HG03439 (cell line): ENCODE data around the gene EOLA1.
A peak's percentile ranks its signal among the peaks of the same experiment; 100 is the strongest.
"Not testable (repeated sequence)": the region's sequence is repeated elsewhere in the genome, so short reads cannot be mapped to it uniquely, and the experiment has no call there.

Source experiments
- ATAC-seq: cut with Tn5 transposase; IDR thresholded peaks from one replicate; pipeline ENCODE4 v1.9.1; 2021; ENCODE audit warnings: mild to moderate bottlenecking, moderate library complexity; ENCODE audit not compliant: unreplicated experiment

The EOLA1 gene

DNA sequence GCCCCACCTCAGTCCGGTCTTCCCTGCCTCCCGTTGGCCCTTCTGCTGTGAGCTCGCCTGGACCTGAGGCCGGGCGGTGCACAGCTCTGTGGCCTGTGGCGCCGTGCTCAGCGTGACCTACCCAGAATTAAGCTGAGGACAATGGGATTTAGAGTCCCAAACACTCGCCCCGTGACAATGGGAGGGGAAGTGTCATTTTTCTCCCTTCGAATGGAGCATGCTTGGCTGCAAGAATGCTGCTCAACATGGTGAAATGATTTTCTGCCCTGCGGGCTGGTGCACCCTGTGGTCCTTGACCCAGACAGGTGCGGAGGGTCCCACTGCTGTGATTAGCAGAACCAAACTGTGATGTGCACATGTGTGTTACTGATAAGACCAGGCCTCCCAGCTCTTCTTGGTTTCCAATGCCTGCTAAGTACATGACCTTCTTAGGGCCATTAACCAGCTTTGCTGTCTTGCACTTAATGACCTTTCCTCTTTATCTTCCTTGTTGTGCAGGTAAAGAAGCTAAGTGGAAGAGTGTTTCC is 772 bp downstream of the EOLA1 start:
- ATAC-seq: no peak

DNA sequence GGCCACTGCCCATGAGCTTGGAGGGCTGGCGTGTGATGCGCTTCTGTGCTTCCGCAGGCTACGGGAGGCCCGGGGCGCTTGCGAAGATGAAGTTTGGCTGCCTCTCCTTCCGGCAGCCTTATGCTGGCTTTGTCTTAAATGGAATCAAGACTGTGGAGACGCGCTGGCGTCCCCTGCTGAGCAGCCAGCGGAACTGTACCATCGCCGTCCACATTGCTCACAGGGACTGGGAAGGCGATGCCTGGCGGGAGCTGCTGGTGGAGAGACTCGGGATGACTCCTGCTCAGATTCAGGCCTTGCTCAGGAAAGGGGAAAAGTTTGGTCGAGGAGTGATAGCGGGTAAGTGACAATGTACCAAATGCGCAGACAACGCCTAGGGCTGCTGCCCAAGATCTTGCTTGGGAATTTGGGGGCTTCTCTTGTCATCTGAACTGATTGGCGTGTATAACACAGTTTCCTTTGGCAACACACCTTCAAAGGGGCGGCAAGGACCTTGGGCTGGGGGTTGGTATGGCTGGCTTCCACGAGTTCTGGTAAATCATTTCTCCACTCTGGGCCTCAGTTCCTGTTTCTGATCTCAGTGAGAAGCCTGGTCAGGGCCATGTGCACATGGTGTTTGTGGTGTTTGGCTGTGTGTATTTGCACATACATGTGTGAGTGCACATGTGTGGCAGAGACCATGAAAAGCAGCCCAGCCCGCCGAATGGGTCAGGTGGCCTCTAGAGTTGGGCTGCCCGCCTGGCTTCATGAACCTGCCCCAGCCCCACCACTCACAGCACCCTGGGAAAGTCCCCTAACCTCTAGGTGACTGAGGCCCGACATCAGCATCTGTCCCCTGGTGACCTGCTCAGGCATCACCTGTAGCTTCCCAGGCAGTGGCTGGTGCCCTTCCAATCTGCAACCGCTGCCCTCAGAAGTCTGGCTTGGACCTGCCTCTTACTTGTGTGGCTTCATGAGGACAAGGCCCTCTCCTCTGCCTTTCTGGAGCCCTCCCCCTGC is 5.0 kb downstream of the EOLA1 start:
- not testable (repeated sequence) for ATAC-seq

DNA sequence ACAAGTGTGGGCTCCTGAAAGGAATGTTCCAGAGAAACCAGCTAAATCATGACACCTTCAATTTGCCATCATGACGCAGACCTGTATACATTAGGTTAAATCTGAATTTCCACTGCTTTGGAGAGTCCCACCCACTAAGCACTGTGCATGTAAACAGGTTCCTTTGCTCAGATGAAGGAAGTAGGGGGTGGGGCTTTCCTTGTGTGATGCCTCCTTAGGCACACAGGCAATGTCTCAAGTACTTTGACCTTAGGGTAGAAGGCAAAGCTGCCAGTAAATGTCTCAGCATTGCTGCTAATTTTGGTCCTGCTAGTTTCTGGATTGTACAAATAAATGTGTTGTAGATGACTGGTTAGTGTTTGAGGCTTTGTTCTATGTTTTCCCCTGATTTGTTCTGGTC is 6.2 kb downstream of the EOLA1 start:
- not testable (repeated sequence) for ATAC-seq

DNA sequence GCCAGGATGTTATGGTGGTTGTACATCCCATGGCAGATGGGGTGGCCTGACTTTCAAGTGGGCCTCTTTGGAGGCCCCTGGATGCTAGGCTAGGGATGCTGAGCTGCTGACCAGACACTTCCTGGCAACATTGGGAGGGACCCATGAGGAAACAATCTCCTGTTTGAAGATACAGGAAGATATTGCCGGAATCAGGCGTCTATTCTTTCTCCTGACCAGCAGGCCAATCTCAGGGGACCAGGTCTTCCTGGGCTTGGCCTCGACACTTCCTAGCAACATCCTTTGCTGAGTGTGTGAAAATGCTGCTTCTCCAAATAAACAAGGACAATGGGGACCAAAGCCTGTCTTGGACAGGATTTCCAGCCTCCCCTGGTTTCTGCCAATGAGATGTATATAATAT is 7.0 kb downstream of the EOLA1 start:
- ATAC-seq: not testable (repeated sequence)

DNA sequence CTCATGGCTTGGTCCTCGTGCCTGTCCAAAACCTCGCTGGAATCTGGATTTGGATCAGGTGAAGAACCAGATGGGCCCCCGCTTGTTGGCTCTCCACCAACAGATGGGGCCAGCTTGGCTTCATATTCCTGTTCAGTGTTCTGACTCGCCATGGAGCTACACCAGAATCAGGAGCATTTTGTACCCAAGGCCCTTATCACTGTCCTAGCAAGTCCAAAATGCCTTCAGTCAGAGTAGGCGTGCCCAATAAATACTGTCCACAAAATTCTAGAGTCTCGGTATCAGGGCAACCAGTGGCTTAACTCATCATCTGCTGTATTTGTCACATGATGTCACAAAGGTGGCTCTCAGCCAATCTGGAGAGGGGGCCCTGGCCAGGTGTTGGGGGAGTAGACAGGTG is 8.9 kb downstream of the EOLA1 start, which contains the start of gene HSFX3:
HSFX3 (minus strand) TSS at position 224 of the 400 bp plus-strand sequence; CDS start at position 152, 72 bp downstream.
- not testable (repeated sequence) for ATAC-seq

DNA sequence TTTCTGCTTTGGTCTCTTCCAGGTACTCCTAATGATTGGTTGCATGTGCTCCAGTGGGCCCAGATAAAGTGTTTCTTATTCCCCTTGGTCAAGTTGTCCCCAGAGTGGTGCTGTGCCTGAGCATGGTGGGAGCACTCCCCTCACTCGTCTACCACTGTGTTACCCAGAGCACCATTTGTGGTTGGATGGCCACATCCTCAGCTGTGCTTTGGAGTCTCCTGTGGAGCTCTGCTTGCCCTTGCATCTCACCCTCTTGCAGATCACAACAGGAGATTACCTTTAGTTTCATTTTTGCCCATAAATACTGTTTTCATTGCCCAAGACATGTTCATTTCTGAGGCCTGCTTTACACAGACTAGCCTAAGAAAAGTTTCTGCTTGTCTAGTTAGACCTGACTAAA is 9.6 kb downstream of the EOLA1 start:
- ATAC-seq: not testable (repeated sequence)

DNA sequence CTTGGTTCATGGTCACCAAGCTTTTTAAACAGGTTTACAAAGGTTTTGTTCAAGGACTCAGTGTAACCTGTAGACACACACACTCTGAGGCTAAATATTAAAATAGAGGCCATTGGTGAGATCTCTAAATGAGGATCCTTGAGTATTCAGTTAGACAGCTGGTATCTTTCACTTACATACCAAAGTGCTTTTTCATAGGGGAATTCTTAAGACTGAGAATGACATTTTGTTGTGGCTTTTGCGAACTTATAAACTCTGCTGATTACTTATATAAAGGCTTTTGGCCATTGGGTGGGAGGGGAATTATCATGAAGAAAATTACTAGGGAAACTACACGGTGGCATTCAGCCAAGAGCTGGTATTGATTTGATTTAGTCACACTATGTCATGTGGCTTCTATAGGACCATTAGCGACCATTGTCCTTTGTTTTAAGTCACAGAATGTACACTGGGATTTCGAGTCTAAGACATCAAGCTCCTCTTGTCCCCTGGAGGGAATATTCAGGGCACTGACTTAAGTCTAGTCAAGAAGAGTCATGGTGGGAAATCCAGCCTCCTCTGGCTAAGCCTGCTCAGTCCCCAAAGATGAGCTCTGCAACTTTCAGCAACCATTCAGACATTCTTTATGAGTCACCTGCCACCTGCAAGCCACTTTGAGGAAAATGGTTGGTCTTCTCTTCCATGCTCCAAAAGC is 10.6 kb downstream of the EOLA1 start:
- ATAC-seq: not testable (repeated sequence)

DNA sequence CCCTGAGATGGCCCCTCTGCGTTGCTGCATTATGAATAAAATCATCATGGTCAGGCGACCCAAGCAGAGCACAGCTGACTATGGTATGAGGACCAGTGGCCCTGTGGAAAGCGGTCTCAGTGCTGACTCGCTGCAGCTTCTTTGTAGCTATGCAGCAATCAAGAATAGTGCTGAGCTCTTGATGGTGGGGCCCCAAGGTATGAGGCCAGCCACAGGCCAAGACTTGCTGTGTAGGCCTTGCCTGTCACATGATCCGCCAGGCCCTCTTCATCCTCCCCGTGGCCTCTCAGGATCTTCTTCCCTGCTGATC is 11.1 kb downstream of the EOLA1 start:
- not testable (repeated sequence) for ATAC-seq

DNA sequence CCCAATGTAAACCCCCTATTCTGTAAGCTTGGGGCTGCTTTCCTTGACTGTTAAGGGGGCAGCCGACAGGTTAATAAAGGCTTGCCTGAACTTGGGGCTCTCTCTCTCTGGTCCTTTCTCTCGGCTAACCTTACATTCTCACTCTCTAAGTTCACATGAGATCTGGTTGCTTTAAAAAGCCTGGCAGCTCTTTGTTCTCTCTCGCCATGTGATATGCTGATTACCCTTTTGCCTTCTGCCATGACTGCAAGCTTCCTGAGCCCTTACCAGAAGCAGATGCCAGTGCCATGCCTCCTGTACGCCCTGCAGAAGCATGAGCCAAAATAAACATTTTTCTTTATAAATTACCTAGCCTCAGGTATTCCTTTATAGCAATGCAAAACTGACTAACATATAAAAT is 14.4 kb downstream of the EOLA1 start:
- ATAC-seq: not testable (repeated sequence)

DNA sequence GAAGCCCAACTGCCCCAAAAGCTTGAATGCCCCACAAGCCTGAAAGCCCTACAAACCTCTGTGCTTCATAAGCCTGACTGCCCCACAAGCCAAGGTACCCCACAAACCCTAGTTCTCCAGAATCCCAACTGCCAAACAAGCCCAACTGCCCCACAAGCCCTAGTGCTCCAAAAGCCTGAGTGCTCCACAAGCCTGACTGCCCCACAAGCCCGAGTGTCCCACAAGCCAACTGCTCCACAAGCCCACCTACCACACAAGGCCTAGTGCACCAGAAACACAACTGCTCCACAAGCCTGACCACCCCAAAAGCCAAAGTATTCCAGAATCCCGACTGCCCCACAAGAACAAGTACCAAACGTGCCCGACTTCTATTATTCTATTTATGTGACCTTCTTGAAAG is 22.5 kb downstream of the EOLA1 start:
- no peak for ATAC-seq

DNA sequence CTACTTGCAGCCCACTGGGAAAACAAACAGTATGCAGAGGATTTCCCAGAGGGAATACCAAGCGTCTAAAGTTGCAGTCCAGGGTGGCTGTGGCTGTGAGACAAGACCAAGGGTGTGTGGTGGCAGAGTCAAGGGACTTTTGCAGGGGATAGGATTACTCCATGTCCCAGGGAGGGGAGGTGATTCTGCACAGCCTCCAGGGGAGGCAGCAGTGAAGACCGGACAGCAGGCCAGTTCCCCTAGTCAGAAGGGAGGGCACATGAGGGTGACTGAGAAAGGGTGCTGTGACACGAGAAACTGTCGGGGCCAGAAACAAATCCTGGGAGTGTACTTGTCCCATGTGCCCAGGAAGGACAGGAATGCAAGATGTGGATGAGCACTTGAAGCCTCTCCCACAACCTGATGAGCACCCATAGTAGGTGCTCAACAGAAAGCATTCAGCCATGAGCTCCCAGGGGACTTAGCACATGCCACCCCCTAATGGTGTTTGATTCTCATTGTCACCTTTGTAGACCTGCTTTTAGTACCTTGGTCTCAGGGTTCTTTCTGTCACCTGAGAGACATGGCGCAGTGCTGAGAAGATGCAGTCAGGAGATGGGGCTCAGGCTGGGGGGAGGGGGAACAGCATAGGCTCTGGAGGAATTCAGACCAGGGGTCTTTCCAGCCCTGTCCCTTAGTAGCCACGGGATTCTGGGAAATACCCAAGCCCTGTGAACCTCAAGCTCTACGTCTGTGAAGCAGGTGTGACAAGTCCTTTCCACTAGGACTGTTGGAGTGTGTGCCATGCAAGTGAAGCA is 27.0 kb downstream of the EOLA1 start:
- no peak for ATAC-seq

DNA sequence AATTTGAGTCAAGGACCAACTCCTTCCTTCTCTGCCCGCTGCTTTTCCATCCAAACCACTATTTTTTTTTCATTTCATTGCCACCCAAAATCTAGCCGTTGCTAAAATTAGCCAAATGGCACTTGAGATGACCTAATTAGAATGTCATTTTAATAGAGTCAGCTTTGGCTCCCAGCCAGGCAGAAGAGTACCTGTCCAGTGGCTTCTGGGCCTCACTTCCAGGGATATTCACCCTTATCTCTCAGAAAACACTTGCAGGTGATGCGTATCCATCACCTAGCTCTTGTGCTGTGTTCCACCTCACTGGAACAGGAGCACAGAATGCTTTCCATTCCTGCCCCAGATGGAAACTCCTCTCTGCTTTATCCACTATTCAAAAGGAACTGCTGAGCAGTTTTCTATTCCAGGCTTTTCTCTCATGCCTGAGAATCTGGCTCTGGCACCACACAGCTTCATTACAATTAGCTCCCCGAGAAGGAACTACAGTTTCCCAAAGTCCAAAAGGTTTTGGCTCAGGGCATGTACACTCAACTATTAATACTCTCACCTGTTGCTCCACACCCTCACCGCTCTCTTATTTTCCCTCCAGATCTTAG is 28.0 kb downstream of the EOLA1 start:
- ATAC-seq: no peak

DNA sequence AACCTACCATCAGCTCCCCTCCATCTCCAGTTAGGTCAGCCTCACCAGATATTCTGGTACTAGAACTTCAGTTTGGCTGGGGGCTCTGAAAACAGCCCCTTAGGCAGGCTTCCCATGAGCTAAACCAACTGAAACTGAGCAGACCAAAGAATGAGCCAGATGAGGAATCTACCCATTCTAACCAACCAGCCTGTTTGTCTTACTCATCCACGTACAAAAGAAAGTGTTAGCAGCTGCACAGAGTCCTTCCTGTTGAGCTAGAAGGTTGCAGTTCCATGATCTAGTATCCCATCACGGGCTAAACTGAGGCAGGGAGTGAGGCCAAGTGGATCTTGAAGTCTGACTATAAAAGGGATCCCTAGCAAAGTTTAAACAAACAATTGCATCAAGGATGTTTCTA is 29.0 kb downstream of the EOLA1 start:
- no peak for ATAC-seq

DNA sequence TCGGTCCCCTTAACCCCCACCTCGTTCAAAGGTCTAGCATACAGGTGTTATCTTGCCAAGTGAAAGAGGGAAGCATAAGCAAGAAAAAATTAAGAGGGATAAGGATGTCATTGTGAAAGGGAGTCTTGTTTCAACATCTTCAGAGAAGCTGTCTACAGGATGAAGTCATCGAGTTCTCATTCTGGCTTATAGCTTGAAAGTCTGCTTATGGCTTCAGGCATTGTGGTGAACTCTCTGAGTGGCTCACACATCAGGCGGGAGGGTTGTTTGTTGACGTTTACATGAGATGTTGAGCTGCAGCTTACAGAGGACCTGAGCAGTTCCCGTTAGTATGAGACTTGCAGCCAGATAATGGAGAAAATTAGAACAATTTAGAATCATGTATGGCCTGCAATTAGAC is 29.9 kb downstream of the EOLA1 start:
- ATAC-seq: no peak

DNA sequence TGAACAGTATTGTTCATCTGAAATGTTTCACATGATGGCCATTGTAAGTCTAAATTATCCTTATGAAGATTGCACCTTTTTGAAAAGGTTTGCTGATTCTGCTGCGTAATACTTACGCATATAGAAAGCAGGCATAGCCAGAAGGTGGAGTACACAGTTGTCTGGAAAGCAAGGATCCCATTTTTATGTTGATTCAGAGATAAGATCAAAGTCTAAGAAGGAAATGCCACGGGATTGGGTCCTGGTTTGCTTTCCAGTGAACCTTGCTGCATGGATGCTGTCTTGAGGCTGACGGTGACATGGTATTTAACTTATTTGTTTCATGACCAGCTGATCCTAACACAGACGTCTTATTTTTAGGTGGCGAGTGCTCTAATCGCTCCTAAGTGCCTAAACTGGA is 31.0 kb downstream of the EOLA1 start:
- no peak for ATAC-seq

DNA sequence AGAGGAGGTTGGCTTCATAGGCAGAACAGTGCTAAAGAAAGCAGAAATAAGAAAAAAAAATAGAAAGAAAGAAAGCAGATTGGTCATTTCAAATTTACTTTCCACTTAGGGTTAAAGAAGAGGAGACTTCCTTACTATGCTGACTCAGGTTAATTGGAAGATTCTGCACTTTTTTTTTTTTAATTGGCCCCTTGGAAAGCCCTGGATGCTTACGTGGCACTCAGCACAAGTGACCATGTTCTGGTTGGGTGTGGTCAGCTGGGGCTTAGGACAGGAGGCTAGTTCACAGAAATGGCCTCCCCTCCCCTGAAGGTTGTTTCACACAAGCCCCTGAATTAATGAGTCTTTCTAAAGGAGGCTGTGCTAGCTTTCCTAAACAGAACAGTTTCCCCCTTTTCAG is 31.9 kb downstream of the EOLA1 start:
- ATAC-seq: no peak

DNA sequence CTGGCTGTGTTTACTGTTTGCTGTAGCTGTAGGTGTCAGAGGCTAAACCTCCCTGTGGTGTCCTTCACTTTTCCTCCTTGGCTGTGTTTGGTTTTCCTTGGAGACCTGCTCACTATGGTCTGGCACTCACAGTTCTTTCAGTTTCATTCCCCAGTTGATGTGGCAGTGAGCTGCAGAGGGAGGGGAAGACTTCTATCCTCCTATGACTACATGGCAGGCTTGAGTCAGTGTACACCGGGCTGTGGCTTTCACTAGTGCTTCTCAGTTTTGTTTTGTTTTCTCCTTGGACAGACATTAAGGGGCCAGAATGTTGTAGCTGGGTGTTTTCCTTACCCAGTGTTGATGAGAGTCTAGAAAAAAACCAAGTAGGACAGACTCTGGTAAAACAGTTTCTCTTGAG is 32.6 kb downstream of the EOLA1 start:
- peak; percentile 100 for ATAC-seq

DNA sequence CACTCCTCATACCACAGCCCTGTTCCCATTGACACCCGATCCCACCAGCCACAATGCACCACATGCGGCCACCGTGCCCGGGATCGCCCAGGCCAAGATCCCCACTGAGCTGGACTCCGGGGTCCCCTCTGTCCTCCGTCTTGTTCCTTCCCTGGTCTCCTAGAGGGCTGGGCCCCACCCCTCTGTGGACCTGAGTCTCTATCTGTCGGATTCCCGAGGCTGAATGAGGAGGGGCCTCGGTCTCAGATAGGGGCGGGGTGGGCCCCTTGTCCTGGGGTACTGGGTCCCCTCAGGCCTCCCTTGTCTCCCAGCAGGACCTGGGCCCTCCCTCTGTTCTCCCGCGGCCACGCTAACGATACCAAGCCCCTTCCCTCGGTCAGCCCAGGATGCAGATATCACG is 44.8 kb downstream of the EOLA1 start:
- not testable (repeated sequence) for ATAC-seq

DNA sequence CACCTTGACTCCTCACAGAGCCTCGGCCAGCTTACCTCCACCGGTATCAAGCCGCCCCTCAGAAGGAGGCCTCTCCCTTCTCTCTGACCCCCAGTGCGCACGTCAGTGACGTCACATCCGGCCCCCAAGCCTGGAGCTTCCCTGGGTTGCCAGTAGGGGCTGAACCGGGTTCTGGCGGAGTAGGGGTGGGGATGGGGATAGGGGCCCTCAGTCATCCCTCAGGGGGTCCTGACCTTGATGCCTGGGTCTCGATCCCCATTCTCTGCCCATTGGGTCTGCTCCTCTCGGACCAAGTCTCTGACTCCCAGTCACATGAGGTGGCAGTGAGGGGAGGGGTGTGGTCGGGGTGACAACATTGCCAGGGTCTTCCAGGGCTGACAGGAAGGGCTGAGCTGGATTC is 46.5 kb downstream of the EOLA1 start, which contains the start of gene MAGEA9B:
MAGEA9B (minus strand) TSS at position 101 of the 400 bp plus-strand sequence. CDS start 4,280 bp downstream, outside the sequence.
- not testable (repeated sequence) for ATAC-seq

DNA sequence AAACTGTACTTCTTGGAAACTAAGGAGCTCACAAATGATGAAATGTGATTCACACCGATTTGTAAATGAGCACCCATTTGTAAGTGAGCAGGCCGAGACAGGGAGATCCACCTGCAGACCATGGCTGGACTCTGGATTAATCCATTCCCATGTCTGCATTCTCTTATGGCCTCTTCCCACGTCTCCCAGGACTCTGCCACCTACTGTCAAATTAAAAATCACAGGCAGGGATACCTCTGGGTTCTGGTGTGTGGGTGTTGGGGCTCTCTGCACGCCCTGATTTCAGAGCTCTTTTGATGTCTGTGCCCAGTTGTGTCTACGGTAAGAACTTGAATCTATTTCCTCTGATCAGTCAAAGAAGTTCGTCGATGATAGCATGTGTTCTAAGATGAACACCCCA is 50.2 kb downstream of the EOLA1 start:
- ATAC-seq: not testable (repeated sequence)
